HG02981 (cell line): ENCODE results near the gene TENT4B.
A peak's percentile ranks its signal among the peaks of the same experiment; 100 is the strongest.
"Not testable (repeated sequence)": the region's sequence is repeated elsewhere in the genome, so short reads cannot be mapped to it uniquely, and the experiment has no call there.

ENCODE experiments used
- ATAC-seq: cut with Tn5 transposase; IDR thresholded peaks from one replicate; pipeline ENCODE4 v1.9.1; 2021; ENCODE audit warnings: mild to moderate bottlenecking, moderate library complexity; ENCODE audit not compliant: unreplicated experiment

TENT4B gene

GRCh38 chr16:50152807-50153595 is at the start of gene TENT4B:
TENT4B (plus strand) TSS chr16:50153306; CDS start chr16:50153622, 316 bp downstream.
- ATAC-seq = peak; percentile 66

GRCh38 chr16:50103764-50104163 is 49.3 kb upstream of the TENT4B start:
- no peak for ATAC-seq

GRCh38 chr16:50114357-50115129 is 38.6 kb upstream of the TENT4B start:
- no peak for ATAC-seq

- no peak for ATAC-seq
These were observed 32.4 kb upstream of the TENT4B start for GRCh38 chr16:50120711-50121110.

- ATAC-seq = peak; percentile 51
These were observed 31.8 kb upstream of the TENT4B start for GRCh38 chr16:50121278-50121677.

- peak; percentile 58 for ATAC-seq
These were observed 31.2 kb upstream of the TENT4B start for GRCh38 chr16:50121721-50122445.

GRCh38 chr16:50123417-50123816 is 29.7 kb upstream of the TENT4B start:
- ATAC-seq = no peak

- ATAC-seq = no peak
These were observed 28.3 kb upstream of the TENT4B start for GRCh38 chr16:50124769-50125168.

- ATAC-seq = no peak
These were observed 26.9 kb upstream of the TENT4B start for GRCh38 chr16:50126183-50126582.

GRCh38 chr16:50132571-50132970 is 20.5 kb upstream of the TENT4B start:
- not testable (repeated sequence) for ATAC-seq

- no peak for ATAC-seq
These were observed 19.9 kb upstream of the TENT4B start for GRCh38 chr16:50133214-50133613.

- no peak for ATAC-seq
These were observed 16.7 kb upstream of the TENT4B start for GRCh38 chr16:50136399-50136798.

GRCh38 chr16:50137268-50137667 is 15.8 kb upstream of the TENT4B start:
- no peak for ATAC-seq

- ATAC-seq = no peak
These were observed 13.5 kb upstream of the TENT4B start for GRCh38 chr16:50139580-50139979.

- no peak for ATAC-seq
These were observed 8.9 kb upstream of the TENT4B start for GRCh38 chr16:50144211-50144610.

GRCh38 chr16:50146479-50147435 is 6.3 kb upstream of the TENT4B start:
- ATAC-seq = no peak

- no peak for ATAC-seq
These were observed 1.8 kb upstream of the TENT4B start for GRCh38 chr16:50151322-50151721.

- ATAC-seq = no peak
These were observed 1.4 kb upstream of the TENT4B start for GRCh38 chr16:50151756-50152155.

GRCh38 chr16:50152351-50152806 is 727 bp upstream of the TENT4B start:
- peak; percentile 46 for ATAC-seq
